H1 (cell line): ENCODE measurements around the gene PEX14. TPM values are rescaled to one million over a fixed set of nuclear protein-coding genes. Genes with fewer than 3 reads are reported as not detected.

Experiments
- CTCF ChIA-PET: fragments of 300-600 bp; sonication (Branson Sonifier 250); formaldehyde crosslinking; loops from one replicate; lab custom pipeline; 2021; ENCODE audit not compliant: partially characterized antibody; lab: Charles Lee
- POLR2A ChIA-PET: fragments of 300-600 bp; sonication (Branson Sonifier 250); formaldehyde crosslinking; loops from one replicate; lab custom pipeline; 2021; ENCODE audit warnings: inconsistent platforms; ENCODE audit not compliant: partially characterized antibody; lab: Charles Lee
- DNase-seq, 2 experiments: peaks; one replicate each; pipeline versions ENCODE4 v3.0.0 to v3.0.0-alpha.2; 2010 to 2022; ENCODE audit warnings: low spot score in 2 of 2, low read depth in 1 of 2, mixed read lengths in 1 of 2
- FAIRE-seq: peaks from 2 replicates; lab custom pipeline; 2011; peaks lifted over from hg19 to GRCh38; lab: Jason Lieb, UNC
- H2AFZ ChIP-seq: 2 replicates; pipeline ENCODE4 v1.8.1; 2012; ENCODE audit warnings: low read length, inconsistent platforms
- H2AK5ac ChIP-seq: 2 replicates; pipeline ENCODE4 v1.6.1; 2013; ENCODE audit warnings: low read depth, low read length
- H2BK120ac ChIP-seq: replicated peaks from 2 replicates; pipeline ENCODE3; 2013; ENCODE audit warnings: low read depth, low read length, inconsistent platforms
- H2BK12ac ChIP-seq: 2 replicates; pipeline ENCODE4 v1.6.1; 2013; ENCODE audit warnings: low read depth, low read length
- H2BK15ac ChIP-seq: 2 replicates; pipeline ENCODE4 v1.6.1; 2013; ENCODE audit warnings: low read length
- H2BK20ac ChIP-seq: 2 replicates; pipeline ENCODE4 v1.6.1; 2013; ENCODE audit warnings: low read length
- H2BK5ac ChIP-seq: 2 replicates; pipeline ENCODE4 v1.6.1; 2013; ENCODE audit warnings: low read depth, low read length
- H3K14ac ChIP-seq: 2 replicates; pipeline ENCODE4 v1.6.1; 2013; ENCODE audit warnings: inconsistent platforms; ENCODE audit not compliant: insufficient read length
- H3K18ac ChIP-seq: 2 replicates; pipeline ENCODE4 v1.6.1; 2013; ENCODE audit warnings: low read length; ENCODE audit errors: extremely low read depth
- H3K23ac ChIP-seq: 2 replicates; pipeline ENCODE4 v1.6.1; 2013; ENCODE audit warnings: inconsistent platforms; ENCODE audit not compliant: insufficient read length
- H3K23me2 ChIP-seq: 2 replicates; pipeline ENCODE4 v1.6.1; 2013; ENCODE audit warnings: low read depth, low read length
- H3K27ac ChIP-seq: 2 replicates; pipeline ENCODE4 v1.6.1; 2011; ENCODE audit warnings: low read depth, low read length, inconsistent platforms
- H3K27me3 ChIP-seq, 4 experiments: replicated peaks in 1 of 4; 1 replicate in 1 of 4; 2 replicates in 3 of 4; pipeline versions ENCODE4 v1.6.1 to v1.8.1; 2011 to 2013; ENCODE audit warnings: low read length in 3 of 4, mild to moderate bottlenecking in 3 of 4, inconsistent platforms in 2 of 4, mixed read lengths in 2 of 4, moderate library complexity in 1 of 4; ENCODE audit not compliant: control insufficient read depth in 3 of 4, insufficient read depth in 3 of 4; ENCODE audit errors: extremely low read depth in 1 of 4
- H3K36me3 ChIP-seq, 4 experiments: 2 replicates each; pipeline versions ENCODE4 v1.6.1 to v1.8.1; 2011 to 2013; ENCODE audit warnings: mild to moderate bottlenecking in 4 of 4, low read length in 3 of 4, moderate library complexity in 2 of 4, control low read depth in 1 of 4, inconsistent platforms in 1 of 4; ENCODE audit not compliant: insufficient read depth in 4 of 4, control insufficient read depth in 2 of 4
- H3K4ac ChIP-seq: replicated peaks from 2 replicates; pipeline ENCODE3; 2013; ENCODE audit warnings: low read length, low read depth, mixed read lengths, inconsistent platforms; ENCODE audit not compliant: insufficient read length
- H3K4me1 ChIP-seq, 4 experiments: replicated peaks in 1 of 4; 1 replicate in 1 of 4; 2 replicates in 3 of 4; pipeline versions ENCODE4 v1.6.1 to v1.8.1; 2011 to 2013; ENCODE audit warnings: low read length in 3 of 4, inconsistent platforms in 2 of 4, mixed read lengths in 1 of 4; ENCODE audit not compliant: insufficient read depth in 4 of 4, control insufficient read depth in 3 of 4
- H3K4me2 ChIP-seq, 2 experiments: 2 replicates each; pipeline versions ENCODE4 v1.6.1 to v1.8.1; 2011 to 2013; ENCODE audit warnings: low read depth in 2 of 2, low read length in 2 of 2, control low read depth in 1 of 2, inconsistent platforms in 1 of 2, mild to moderate bottlenecking in 1 of 2; ENCODE audit not compliant: insufficient read depth in 1 of 2
- H3K4me3 ChIP-seq, 4 experiments: fragments of 200-600, 300-600 bp in 1 of 4; sonication (generic), shearing (Covaris generic), sonication (Bioruptor Twin) in 1 of 4; 2 replicates each; pipeline versions ENCODE4 v1.5.1 to v1.8.1; 2011 to 2016; ENCODE audit warnings: low read length in 4 of 4, low read depth in 3 of 4, control low read depth in 2 of 4, inconsistent platforms in 2 of 4, mild to moderate bottlenecking in 2 of 4, mixed read lengths in 1 of 4, moderate library complexity in 1 of 4; ENCODE audit not compliant: insufficient read depth in 2 of 4; ENCODE audit errors: extremely low read depth in 1 of 4
- H3K56ac ChIP-seq: replicated peaks from 2 replicates; pipeline ENCODE3; 2013; ENCODE audit warnings: low read depth, mild to moderate bottlenecking, mixed read lengths, low read length, inconsistent platforms; ENCODE audit not compliant: insufficient read length
- H3K79me1 ChIP-seq: 2 replicates; pipeline ENCODE4 v1.6.1; 2013; ENCODE audit warnings: low read depth, low read length, control low read depth
- H3K79me2 ChIP-seq, 2 experiments: 2 replicates each; pipeline versions ENCODE4 v1.6.1 to v1.8.1; 2012 to 2013; ENCODE audit warnings: low read length in 2 of 2, mild to moderate bottlenecking in 2 of 2, inconsistent platforms in 1 of 2; ENCODE audit not compliant: insufficient read depth in 2 of 2, control insufficient read depth in 1 of 2
- H3K9ac ChIP-seq, 4 experiments: replicated peaks in 1 of 4; 1 replicate in 1 of 4; 2 replicates in 3 of 4; pipeline versions ENCODE4 v1.6.1 to v1.8.1; 2011 to 2013; ENCODE audit warnings: low read depth in 3 of 4, low read length in 3 of 4, control low read depth in 2 of 4, mild to moderate bottlenecking in 2 of 4, moderate library complexity in 2 of 4, inconsistent platforms in 1 of 4; ENCODE audit errors: extremely low read depth in 1 of 4
- H3K9me3 ChIP-seq, 2 experiments: 2 replicates each; pipeline versions ENCODE4 v1.6.1 to v1.8.1; 2012 to 2013; ENCODE audit warnings: mild to moderate bottlenecking in 2 of 2, moderate library complexity in 2 of 2, control low read depth in 1 of 2, inconsistent platforms in 1 of 2, low read depth in 1 of 2, low read length in 1 of 2, mixed read lengths in 1 of 2; ENCODE audit not compliant: insufficient read depth in 2 of 2
- H4K20me1 ChIP-seq, 2 experiments: replicated peaks in 1 of 2; 2 replicates each; pipeline versions ENCODE3 to v1.8.1; 2011 to 2013; ENCODE audit warnings: inconsistent platforms in 2 of 2, low read length in 2 of 2, mild to moderate bottlenecking in 1 of 2; ENCODE audit not compliant: insufficient read depth in 2 of 2, control insufficient read depth in 1 of 2
- H4K5ac ChIP-seq: 2 replicates; pipeline ENCODE4 v1.6.1; 2013; ENCODE audit warnings: low read length, low read depth, mixed read lengths, inconsistent platforms; ENCODE audit not compliant: insufficient read length
- H4K8ac ChIP-seq: 2 replicates; pipeline ENCODE4 v1.8.0; 2013; ENCODE audit warnings: mild to moderate bottlenecking, moderate library complexity, low read length, inconsistent platforms; ENCODE audit not compliant: insufficient read depth; ENCODE audit errors: extremely low read depth
- H4K91ac ChIP-seq: replicated peaks from 2 replicates; pipeline ENCODE3; 2013; ENCODE audit warnings: low read length, mixed read lengths, inconsistent platforms; ENCODE audit not compliant: insufficient read length
- BCL11A ChIP-seq, 2 experiments: IDR thresholded peaks; one replicate each; pipeline ENCODE4 v1.6.1; 2011; ENCODE audit warnings: low read depth in 2 of 2, low read length in 2 of 2, mild to moderate bottlenecking in 2 of 2
- BRCA1 ChIP-seq: IDR thresholded peaks from 2 replicates; pipeline ENCODE4 v1.6.1; 2012; ENCODE audit warnings: low read depth, low read length, improper control_type of control experiment
- GABPA ChIP-seq: IDR thresholded peaks from 2 replicates; pipeline ENCODE4 v1.6.1; 2011; ENCODE audit warnings: mild to moderate bottlenecking, low read length, moderate library complexity, borderline replicate concordance; ENCODE audit not compliant: insufficient read depth
- GTF2F1 ChIP-seq: IDR thresholded peaks from 2 replicates; pipeline ENCODE4 v1.6.1; 2012; ENCODE audit warnings: low read depth, low read length, improper control_type of control experiment, borderline replicate concordance
- KDM4A ChIP-seq: IDR thresholded peaks from one replicate; pipeline ENCODE4 v1.7.1; 2012; ENCODE audit warnings: low read depth, mild to moderate bottlenecking, moderate library complexity, low read length, inconsistent platforms; ENCODE audit not compliant: severe bottlenecking
- NANOG ChIP-seq: IDR thresholded peaks from 2 replicates; pipeline ENCODE4 v1.6.1; 2011; ENCODE audit warnings: low read length, low read depth, mild to moderate bottlenecking, inconsistent platforms; ENCODE audit not compliant: insufficient read depth, poor library complexity, severe bottlenecking
- PHF8 ChIP-seq: fragments of 200-600 bp; sonication (generic); conservative IDR thresholded peaks from 2 replicates; pipeline ENCODE4 v1.7.1; 2012; ENCODE audit warnings: low read depth, mild to moderate bottlenecking, inconsistent platforms, low read length, moderate library complexity
- POLR2A ChIP-seq, 2 experiments: IDR thresholded peaks; 1 replicate in 1 of 2; 2 replicates in 1 of 2; pipeline ENCODE4 v1.6.1; 2011; ENCODE audit warnings: low read depth in 2 of 2, low read length in 2 of 2, mild to moderate bottlenecking in 2 of 2; ENCODE audit errors: control extremely low read depth in 1 of 2
- RNF2 ChIP-seq: fragments of 200-900, 300-1000 bp; sonication (generic); IDR thresholded peaks from 2 replicates; pipeline ENCODE4 v1.7.1; 2016; ENCODE audit warnings: borderline replicate concordance, low read depth, mild to moderate bottlenecking, antibody characterized with exemption, low read length; ENCODE audit not compliant: poor library complexity, severe bottlenecking; ENCODE audit errors: missing control alignments
- SIN3A ChIP-seq, 2 experiments: IDR thresholded peaks in 1 of 2; conservative IDR thresholded peaks in 1 of 2; 2 replicates each; pipeline ENCODE4 v1.6.1; 2011 to 2012; ENCODE audit warnings: low read length in 2 of 2, improper control_type of control experiment in 1 of 2, low read depth in 1 of 2, mild to moderate bottlenecking in 1 of 2
- SP1 ChIP-seq: IDR thresholded peaks from 2 replicates; pipeline ENCODE4 v1.6.1; 2011; ENCODE audit warnings: low read depth, low read length
- SP2 ChIP-seq: IDR thresholded peaks from 2 replicates; pipeline ENCODE4 v1.6.1; 2012; ENCODE audit warnings: mild to moderate bottlenecking, low read length, inconsistent platforms
- SP4 ChIP-seq: IDR thresholded peaks from 2 replicates; pipeline ENCODE4 v1.6.1; 2012; ENCODE audit warnings: low read length, inconsistent platforms
- WGBS, 2 experiments: shearing (Covaris generic) in 1 of 2; methylation state at CpG; one replicate each; pipeline versions ENCODE4 v1.1.6 to v1.1.7; 2013 to 2015; ENCODE audit warnings: low lambda C conversion rate in 2 of 2, mixed read lengths in 2 of 2, inconsistent platforms in 1 of 2, low coverage in 1 of 2, missing lambda C conversion rate in 1 of 2; ENCODE audit not compliant: insufficient replicate concordance in 2 of 2, insufficient coverage in 1 of 2, insufficient read length in 1 of 2; ENCODE audit errors: extremely low coverage in 1 of 2, missing lambda C conversion rate in 1 of 2; 5-methylcytosine and 5-hydroxymethylcytosine counted together
- polyA plus RNA-seq, 7 experiments: library from polyadenylated mRNA; depleted of rRNA in 3 of 7; stranded (reverse) in 5 of 7; unstranded in 2 of 7; fragments of >200 nt in 5 of 7; fragments of 200-250 nt in 2 of 7; gene quantifications; 1 replicate in 5 of 7; 2 replicates in 1 of 7; 4 replicates in 1 of 7; pipeline versions ENCODE4 v1.2.1 to v1.2.3, GENCODE V29; 2011 to 2013; ENCODE audit warnings: missing spikeins in 2 of 7, mixed read lengths in 2 of 7
- total RNA-seq: library from RNA; stranded (reverse); fragmentation: NEBNext Ultra II Directional; extraction: Animal tissue kit (Norgen Biotek cat#: 25700); gene quantifications from 2 replicates; pipeline ENCODE4 v1.2.1, GENCODE V29; 2021

Gene PEX14
- total and polyA plus RNA-seq, 2 of the 8 experiments (the other 6 are each of a cell fraction or from before 2014, with no cell fraction given) = 13.0 to 19.8 TPM

GRCh38 chr1:10651389-10651766, 176.6 kb downstream of the PEX14 start:
- no peak overlapping the region for H2BK15ac ChIP-seq
- CTCF ChIA-PET = interaction anchor here (0.7 to 1.5 kb wide), 5 partner anchors 13 to 310 kb away, joined by 3 to 4 read pairs (median 3); no protein-coding TSS in a partner anchor
- H3K18ac ChIP-seq = peak overlapping the region; percentile 19; the same call in 1 of the 2 replicates
- TF ChIP-seq SP4 = no peak
- TF ChIP-seq POLR2A (IDR thresholded peaks at IDR 0.05; ENCODE audit: control extremely low read depth in 1 of 2, low read depth in 2 of 2, low read length in 2 of 2) = no peak
- no peak for TF ChIP-seq SIN3A (conservative IDR thresholded peaks at IDR 0.05 in 1 of 2, IDR thresholded peaks at IDR 0.05 in 1 of 2; ENCODE audit: low read depth in 1 of 2, low read length in 2 of 2)
- TF ChIP-seq PHF8 = no peak
- no peak for TF ChIP-seq NANOG
- TF ChIP-seq RNF2 = no peak
- no peak for TF ChIP-seq GABPA
- no peak for TF ChIP-seq SP2
- peak; percentile 42 for TF ChIP-seq KDM4A
- no peak for TF ChIP-seq BRCA1
- no peak for TF ChIP-seq BCL11A (IDR thresholded peaks at IDR 0.05; ENCODE audit: low read depth in 2 of 2, low read length in 2 of 2)
- TF ChIP-seq GTF2F1 = no peak
- TF ChIP-seq SP1 = no peak

More at GRCh38 chr1:10651389-10651766, 176.6 kb downstream of the PEX14 start:
- H3K27ac ChIP-seq = no peak overlapping the region
- H3K56ac ChIP-seq = no peak overlapping the region
- no peak overlapping the region for H2BK12ac ChIP-seq
- peak overlapping the region in 1 of 4 experiments; percentile 63; a peak in 4 of 8 replicates for H3K4me3 ChIP-seq
- FAIRE-seq = no peak
- H3K27me3 ChIP-seq = peaks cover 0 to 20% (median 15%) of the 10 kb centered on the region in 4 experiments; a peak in 3 of 7 replicates
- POLR2A ChIA-PET = interaction anchor here (0.7 to 2.2 kb wide), 7 partner anchors 12 to 255 kb away, joined by 3 to 5 read pairs (median 3); no protein-coding TSS in a partner anchor
- H2BK5ac ChIP-seq = 0 out of 2 replicates have a peak overlapping the region, but pooled peaks have one; percentile 12
- no peak overlapping the region for H2AFZ ChIP-seq
- 31% methylated on average over 15 of the region's 19 CpGs; no CpG with 5 or more reads in 1 of the 2 experiments for WGBS, 2 experiments
- H3K4me2 ChIP-seq = peak overlapping the region; percentile 68 to 70
- no peak overlapping the region for H4K91ac ChIP-seq
- peak in 1 of 2 experiments; percentile 73 for DNase-seq
- no peaks in the 10 kb centered on the region; the same call in 1 of the 2 replicates for H3K23me2 ChIP-seq
- no peak overlapping the region for H3K4ac ChIP-seq
- H4K8ac ChIP-seq = no peak overlapping the region
- H3K23ac ChIP-seq = no peak overlapping the region
- peaks cover 0 to 25% (median 13%) of the 10 kb centered on the region in 4 experiments; a peak in 6 of 7 replicates for H3K4me1 ChIP-seq
- no peak overlapping the region for H2BK20ac ChIP-seq
- no peak overlapping the region for H3K9ac ChIP-seq
- no peak overlapping the region for H2AK5ac ChIP-seq
- peaks cover 0 to 9% of the 10 kb centered on the region in 2 experiments for H4K20me1 ChIP-seq
- no peaks in the 10 kb centered on the region for H3K79me1 ChIP-seq
- peaks cover 0 to 5% (median 0%) of the 10 kb centered on the region in 4 experiments; a peak in 2 of 8 replicates for H3K36me3 ChIP-seq
- no peak overlapping the region for H2BK120ac ChIP-seq
- no peak overlapping the region for H3K14ac ChIP-seq
- H4K5ac ChIP-seq = no peak overlapping the region
- H3K79me2 ChIP-seq = no peaks in the 10 kb centered on the region
- H3K9me3 ChIP-seq = no peaks in the 10 kb centered on the region
